OCI-LY1 (cell line): ENCODE results near the gene PPP1R1B.

Experiments
- H2AFZ ChIP-seq: fragments of 200-600 bp; sonication (generic), shearing (Covaris generic); 2 replicates; pipeline ENCODE4 v1.6.0; 2014; ENCODE audit warnings: antibody characterized with exemption, mild to moderate bottlenecking, low read length
- H3F3A ChIP-seq: fragments of 200-600 bp; sonication (generic), shearing (Covaris generic); 2 replicates; pipeline ENCODE4 v1.6.0; 2014; ENCODE audit warnings: mild to moderate bottlenecking, antibody characterized with exemption, low read length, moderate library complexity; ENCODE audit not compliant: insufficient read depth
- H3K27ac ChIP-seq: fragments of 200-600 bp; sonication (generic); 2 replicates; pipeline ENCODE4 v1.5.1; 2014; ENCODE audit warnings: low read length, mixed run types, mild to moderate bottlenecking, low read depth; ENCODE audit not compliant: poor library complexity, severe bottlenecking
- H3K27me3 ChIP-seq: fragments of 200-600 bp; sonication (generic); 2 replicates; pipeline ENCODE4 v1.6.0; 2014; ENCODE audit warnings: antibody characterized with exemption, mild to moderate bottlenecking, low read length, moderate library complexity; ENCODE audit not compliant: insufficient read depth
- H3K36me3 ChIP-seq: fragments of 200-600 bp; sonication (generic); 2 replicates; pipeline ENCODE4 v1.6.1; 2014; ENCODE audit warnings: mild to moderate bottlenecking, antibody characterized with exemption, low read length, moderate library complexity, mixed read lengths; ENCODE audit not compliant: insufficient read depth
- H3K4me1 ChIP-seq: fragments of 200-600 bp; sonication (generic); 2 replicates; pipeline ENCODE4 v1.5.1; 2014; ENCODE audit warnings: mild to moderate bottlenecking, low read length, moderate library complexity; ENCODE audit not compliant: insufficient read depth, severe bottlenecking
- H3K4me2 ChIP-seq: fragments of 200-600 bp; sonication (generic), shearing (Covaris generic); 2 replicates; pipeline ENCODE4 v1.6.1; 2014; ENCODE audit warnings: low read length
- H3K4me3 ChIP-seq: fragments of 200-600 bp; sonication (generic); 2 replicates; pipeline ENCODE4 v1.5.1; 2014; ENCODE audit warnings: low read length, low read depth, mild to moderate bottlenecking, mixed read lengths; ENCODE audit not compliant: poor library complexity, severe bottlenecking
- H3K79me2 ChIP-seq: fragments of 200-600 bp; shearing (Covaris generic); 2 replicates; pipeline ENCODE4 v1.6.1; 2016; ENCODE audit warnings: mixed run types, low read length, mixed read lengths; ENCODE audit not compliant: insufficient read depth
- H3K9ac ChIP-seq: fragments of 200-600 bp; sonication (generic), shearing (Covaris generic); 2 replicates; pipeline ENCODE4 v1.6.1; 2014; ENCODE audit warnings: mild to moderate bottlenecking, low read length, mixed read lengths
- H3K9me2 ChIP-seq: fragments of 200-600 bp; sonication (generic), shearing (Covaris generic); 2 replicates; pipeline ENCODE4 v1.6.1; 2014; ENCODE audit warnings: low read depth, mild to moderate bottlenecking, low read length, mixed read lengths
- H3K9me3 ChIP-seq: fragments of 200-600 bp; shearing (Covaris generic); 2 replicates; pipeline ENCODE4 v1.6.1; 2014; ENCODE audit warnings: low read length, mixed read lengths
- H4K20me1 ChIP-seq: fragments of 200-600 bp; sonication (generic), shearing (Covaris generic); 2 replicates; pipeline ENCODE4 v1.6.0; 2016; ENCODE audit warnings: mild to moderate bottlenecking, low read length; ENCODE audit not compliant: insufficient read depth
- CTCF ChIP-seq: fragments of 200-600 bp; sonication (generic), shearing (Covaris generic); IDR thresholded peaks from 2 replicates; pipeline ENCODE4 v1.5.1; 2017; ENCODE audit warnings: mild to moderate bottlenecking, antibody characterized with exemption, low read length, moderate library complexity, mixed read lengths
- EZH2 ChIP-seq: fragments of 200-600 bp; sonication (generic), shearing (Covaris generic); IDR thresholded peaks from 2 replicates; pipeline ENCODE4 v1.8.0; 2017; ENCODE audit warnings: borderline replicate concordance, mixed run types, mild to moderate bottlenecking, antibody characterized with exemption, low read length, moderate library complexity, mixed read lengths

Gene PPP1R1B

GRCh38 chr17:39623356-39623950, 3.3 kb upstream of the PPP1R1B start:
- Histone ChIP-seq H3K4me2 (peak overlapping the region; percentile 32; the same call in 1 of the 2 replicates), H3K9ac (no peak overlapping the region), H2AFZ (no peak overlapping the region), H3F3A (0 out of 2 replicates have a peak, but pooled peaks cover 2% of the 10 kb centered on the region), H3K79me2 (no peaks in the 10 kb centered on the region), H3K4me1 (peaks cover 15% of the 10 kb centered on the region), H3K27me3 (no peaks in the 10 kb centered on the region), H3K9me2 (no peaks in the 10 kb centered on the region), H3K4me3 (no peak overlapping the region), H3K36me3 (no peaks in the 10 kb centered on the region), H3K27ac (no peak overlapping the region), H4K20me1 (no peaks in the 10 kb centered on the region), H3K9me3 (no peaks in the 10 kb centered on the region)
- TF ChIP-seq CTCF = peak; percentile 88
- no peak for TF ChIP-seq EZH2

- no peaks in the 10 kb centered on the region for H3K79me2 ChIP-seq
- H3K4me1 ChIP-seq = peaks cover 12% of the 10 kb centered on the region
- no peaks in the 10 kb centered on the region for H3K27me3 ChIP-seq
- 0 out of 2 replicates have a peak, but pooled peaks cover 2% of the 10 kb centered on the region for H3F3A ChIP-seq
- no peaks in the 10 kb centered on the region for H3K9me3 ChIP-seq
- H3K9me2 ChIP-seq = no peaks in the 10 kb centered on the region
- H3K9ac ChIP-seq = no peak overlapping the region
- H3K36me3 ChIP-seq = no peaks in the 10 kb centered on the region
- no peak overlapping the region for H3K4me3 ChIP-seq
- no peak overlapping the region for H3K27ac ChIP-seq
- H4K20me1 ChIP-seq = no peaks in the 10 kb centered on the region
- H2AFZ ChIP-seq = no peak overlapping the region
- H3K4me2 ChIP-seq = no peak overlapping the region
- TF ChIP-seq CTCF (no peak), EZH2 (no peak)
These were observed 2.4 kb upstream of the PPP1R1B start for GRCh38 chr17:39624313-39624712.

- no peaks in the 10 kb centered on the region for H3K36me3 ChIP-seq
- H3K9me3 ChIP-seq = no peaks in the 10 kb centered on the region
- no peak overlapping the region for H3K4me2 ChIP-seq
- H3K4me3 ChIP-seq = no peak overlapping the region
- no peak overlapping the region for H3K27ac ChIP-seq
- H3F3A ChIP-seq = no peaks in the 10 kb centered on the region
- no peak overlapping the region for H2AFZ ChIP-seq
- H4K20me1 ChIP-seq = no peaks in the 10 kb centered on the region
- TF ChIP-seq CTCF (no peak), EZH2 (no peak)
- no peak overlapping the region for H3K9ac ChIP-seq
- H3K4me1 ChIP-seq = peaks cover 12% of the 10 kb centered on the region
- no peaks in the 10 kb centered on the region for H3K9me2 ChIP-seq
- H3K79me2 ChIP-seq = no peaks in the 10 kb centered on the region
- no peaks in the 10 kb centered on the region for H3K27me3 ChIP-seq
These were observed 1.5 kb upstream of the PPP1R1B start for GRCh38 chr17:39625198-39625785.
